ENCODE results near the gene TWIST2.

TWIST2 gene

DNA sequence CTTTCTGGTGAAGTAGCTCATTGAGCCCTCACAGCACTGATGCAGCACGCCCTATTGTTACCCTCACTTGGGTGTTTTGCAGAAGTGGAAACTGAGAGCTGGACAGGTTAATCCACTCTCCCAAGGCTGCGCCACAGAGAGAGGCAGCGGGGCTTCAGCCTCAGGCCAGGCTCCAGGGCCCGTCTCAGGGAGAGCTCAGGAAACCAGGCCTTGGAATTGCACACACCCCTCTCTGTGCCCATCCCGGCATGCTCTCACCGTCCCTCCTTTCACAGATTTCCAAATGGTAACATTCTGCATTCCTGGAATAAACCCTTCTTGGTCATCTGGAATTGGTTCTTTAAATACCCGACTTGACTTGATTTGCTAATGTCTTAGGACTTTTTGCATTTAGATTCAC is 51.5 kb downstream of the TWIST2 start:
- TF ChIP-seq, protein P1, sequence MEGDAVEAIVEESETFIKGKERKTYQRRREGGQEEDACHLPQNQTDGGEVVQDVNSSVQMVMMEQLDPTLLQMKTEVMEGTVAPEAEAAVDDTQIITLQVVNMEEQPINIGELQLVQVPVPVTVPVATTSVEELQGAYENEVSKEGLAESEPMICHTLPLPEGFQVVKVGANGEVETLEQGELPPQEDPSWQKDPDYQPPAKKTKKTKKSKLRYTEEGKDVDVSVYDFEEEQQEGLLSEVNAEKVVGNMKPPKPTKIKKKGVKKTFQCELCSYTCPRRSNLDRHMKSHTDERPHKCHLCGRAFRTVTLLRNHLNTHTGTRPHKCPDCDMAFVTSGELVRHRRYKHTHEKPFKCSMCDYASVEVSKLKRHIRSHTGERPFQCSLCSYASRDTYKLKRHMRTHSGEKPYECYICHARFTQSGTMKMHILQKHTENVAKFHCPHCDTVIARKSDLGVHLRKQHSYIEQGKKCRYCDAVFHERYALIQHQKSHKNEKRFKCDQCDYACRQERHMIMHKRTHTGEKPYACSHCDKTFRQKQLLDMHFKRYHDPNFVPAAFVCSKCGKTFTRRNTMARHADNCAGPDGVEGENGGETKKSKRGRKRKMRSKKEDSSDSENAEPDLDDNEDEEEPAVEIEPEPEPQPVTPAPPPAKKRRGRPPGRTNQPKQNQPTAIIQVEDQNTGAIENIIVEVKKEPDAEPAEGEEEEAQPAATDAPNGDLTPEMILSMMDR (IDR thresholded peaks at IDR 0.05; ENCODE audit: extremely low read depth, insufficient read depth, missing control alignments): no peak
- in situ Hi-C loops (cut with MboI; ENCODE audit: low pct_unique_long_range_greater_than_20kb, low sequenced_read_pairs, unreplicated experiment): no loop called here
- DNase-seq (ENCODE audit: low spot score): no peak

DNA sequence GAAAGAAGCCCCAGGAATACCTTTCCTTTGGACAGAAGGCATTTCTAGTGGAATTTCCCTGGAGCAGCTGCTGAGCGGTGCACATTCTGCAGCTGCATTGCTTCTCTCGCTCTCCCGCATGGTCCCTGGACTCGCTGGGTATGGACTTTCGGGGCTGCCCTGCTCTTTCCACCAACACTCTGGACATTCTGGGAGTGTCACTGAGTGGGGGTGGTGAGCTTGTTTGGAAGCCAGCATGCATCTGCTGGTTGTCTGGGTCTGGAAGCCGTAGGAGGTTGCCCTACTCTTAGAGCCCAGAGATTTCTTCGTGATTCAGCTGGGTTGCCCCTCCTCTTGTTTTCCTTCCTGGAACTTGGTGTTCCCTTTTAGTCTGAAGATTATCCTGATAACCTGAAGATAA is 52.6 kb downstream of the TWIST2 start:
- in situ Hi-C loops (cut with MboI; ENCODE audit: low pct_unique_long_range_greater_than_20kb, low sequenced_read_pairs, unreplicated experiment): no loop called here
- TF ChIP-seq, protein P1 (IDR thresholded peaks at IDR 0.05; ENCODE audit: extremely low read depth, insufficient read depth, missing control alignments): no peak
- DNase-seq (ENCODE audit: low spot score): no peak

DNA sequence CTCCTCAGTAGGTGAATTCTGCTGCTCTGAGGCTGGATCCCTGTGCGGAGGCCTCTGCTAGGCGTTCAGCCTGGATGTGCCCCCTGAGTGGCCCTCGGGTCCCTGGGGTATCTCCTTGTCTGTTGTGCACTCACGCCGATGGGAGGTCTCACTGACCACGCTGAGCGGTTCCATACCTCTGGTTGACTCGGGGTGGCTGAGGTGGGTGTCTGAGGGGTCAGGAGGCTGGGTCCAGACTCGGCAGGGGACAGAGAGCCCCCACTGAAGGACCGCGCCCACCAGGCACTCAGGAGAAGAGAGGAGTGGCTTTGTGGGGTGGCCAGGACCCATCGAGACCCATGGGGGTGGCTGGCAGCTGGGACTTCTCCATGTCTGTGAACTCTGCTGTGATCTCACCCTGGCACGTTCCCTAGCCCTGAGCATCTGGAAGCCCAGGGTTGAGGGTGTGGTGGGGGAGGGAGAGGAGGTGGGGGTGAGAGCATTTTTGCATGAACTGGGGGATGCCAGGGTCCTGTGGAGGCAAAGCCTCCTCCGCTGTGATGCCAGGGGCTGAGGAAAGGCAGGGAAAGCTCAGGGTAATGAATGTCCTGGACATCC is 53.7 kb downstream of the TWIST2 start:
- in situ Hi-C loops (cut with MboI; ENCODE audit: low pct_unique_long_range_greater_than_20kb, low sequenced_read_pairs, unreplicated experiment): no loop called here
- no peak for DNase-seq (ENCODE audit: low spot score)
- TF ChIP-seq, protein P1 (IDR thresholded peaks at IDR 0.05; ENCODE audit: extremely low read depth, insufficient read depth, missing control alignments): no peak

DNA sequence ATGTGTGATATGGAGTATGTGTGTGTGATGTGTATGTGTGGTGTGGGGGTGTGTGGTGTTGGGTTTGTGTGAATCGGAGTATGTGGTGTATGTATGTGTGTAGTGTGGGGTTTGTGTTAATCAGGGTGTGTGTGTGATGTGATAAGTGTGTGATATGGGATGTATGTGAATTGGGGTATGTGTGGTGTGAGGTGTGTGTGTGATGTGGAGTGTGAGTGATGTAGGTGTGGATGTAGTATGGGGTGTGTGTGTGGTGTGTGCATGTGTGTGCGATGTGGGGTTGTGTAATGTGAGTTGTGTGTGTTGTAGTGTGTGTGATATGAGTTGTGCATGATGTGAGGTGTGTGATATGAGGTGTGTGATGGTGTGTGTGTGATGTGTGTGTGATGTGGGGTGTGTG is 54.4 kb downstream of the TWIST2 start:
- TF ChIP-seq, protein P1 (IDR thresholded peaks at IDR 0.05; ENCODE audit: extremely low read depth, insufficient read depth, missing control alignments): no peak
- DNase-seq (ENCODE audit: low spot score): no peak
- in situ Hi-C loops (cut with MboI; ENCODE audit: low pct_unique_long_range_greater_than_20kb, low sequenced_read_pairs, unreplicated experiment): no loop called here

DNA sequence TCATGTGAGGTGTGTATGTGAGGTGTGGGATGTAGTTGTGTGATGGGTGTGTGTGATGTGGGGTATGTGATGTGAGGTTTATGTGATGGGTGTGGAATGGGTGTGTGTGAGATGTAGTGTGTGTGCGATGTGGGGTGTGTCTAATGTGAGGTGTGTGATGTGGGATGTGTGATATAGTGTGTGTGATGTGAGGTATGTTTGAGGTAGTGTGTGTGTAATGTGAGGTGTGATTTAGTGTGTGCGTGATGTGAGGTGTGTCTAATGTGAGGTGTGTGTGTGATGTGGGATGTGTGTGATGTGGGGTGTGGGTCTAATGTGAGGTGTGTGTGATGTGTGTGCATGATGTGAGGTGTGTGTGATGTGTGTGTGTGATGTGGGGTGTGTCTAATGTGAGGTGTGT is 55.3 kb downstream of the TWIST2 start:
- in situ Hi-C loops (cut with MboI; ENCODE audit: low pct_unique_long_range_greater_than_20kb, low sequenced_read_pairs, unreplicated experiment): no loop called here
- TF ChIP-seq, protein P1 (IDR thresholded peaks at IDR 0.05; ENCODE audit: extremely low read depth, insufficient read depth, missing control alignments): no peak
- no peak for DNase-seq (ENCODE audit: low spot score)

DNA sequence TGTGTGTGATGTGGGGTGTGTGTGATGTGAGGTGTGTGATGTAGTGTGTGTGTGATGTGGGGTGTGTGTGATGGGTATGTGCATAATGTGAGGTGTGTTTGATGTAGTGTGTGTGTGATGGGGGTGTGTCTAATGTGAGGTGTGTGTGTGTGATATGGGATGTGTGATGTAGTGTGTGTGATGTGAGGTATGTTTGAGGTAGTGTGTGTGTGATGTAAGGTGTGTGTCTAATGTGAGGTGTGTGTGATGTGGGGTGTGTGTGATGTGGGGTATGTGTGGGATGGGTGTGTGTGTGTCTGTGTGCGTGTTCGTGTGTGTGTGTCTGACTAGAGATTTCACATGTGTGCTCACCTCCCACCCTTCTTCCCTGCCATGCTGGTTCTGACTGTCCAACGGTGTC is 56.3 kb downstream of the TWIST2 start:
- TF ChIP-seq, protein P1 (IDR thresholded peaks at IDR 0.05; ENCODE audit: extremely low read depth, insufficient read depth, missing control alignments): no peak
- in situ Hi-C loops (cut with MboI; ENCODE audit: low pct_unique_long_range_greater_than_20kb, low sequenced_read_pairs, unreplicated experiment): no loop called here
- no peak for DNase-seq (ENCODE audit: low spot score)

DNA sequence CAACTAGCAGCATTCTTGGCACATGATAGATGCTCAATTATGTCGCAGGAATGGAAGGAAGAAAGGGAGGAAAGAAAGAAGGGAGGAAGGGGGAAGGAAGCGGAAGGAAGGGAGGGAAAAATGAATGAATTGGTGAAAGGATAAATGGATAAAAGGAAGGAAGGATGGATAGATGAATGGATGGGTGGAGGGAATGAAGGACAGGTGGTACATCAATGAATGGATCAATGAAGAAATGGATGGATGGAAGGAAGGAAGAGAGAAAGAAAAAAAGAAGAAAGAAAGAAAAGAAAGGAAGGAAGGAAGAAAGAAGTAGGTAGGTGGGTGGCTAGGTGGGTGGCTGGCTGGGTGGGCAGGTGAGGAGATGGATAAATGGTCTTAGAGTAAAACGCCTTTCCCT is 56.8 kb downstream of the TWIST2 start:
- DNase-seq (ENCODE audit: low spot score): no peak
- in situ Hi-C loops (cut with MboI; ENCODE audit: low pct_unique_long_range_greater_than_20kb, low sequenced_read_pairs, unreplicated experiment): no loop called here
- TF ChIP-seq, protein P1 (IDR thresholded peaks at IDR 0.05; ENCODE audit: extremely low read depth, insufficient read depth, missing control alignments): no peak
